GM10266 (cell line): ENCODE results near the gene TEAD1.

ENCODE experiments used
- DNase-seq: peaks from one replicate; pipeline ENCODE4 v3.0.0; 2012; ENCODE audit errors: extremely low spot score
- TF ChIP-seq, protein P1 (sequence below): IDR thresholded peaks from 2 replicates; pipeline ENCODE4 v1.5.1; 2012; ENCODE audit warnings: mild to moderate bottlenecking, low read depth; ENCODE audit not compliant: control insufficient read depth, insufficient read depth; ENCODE audit errors: missing control alignments

TEAD1 gene

GRCh38 chr11:12769834-12770345 lies 95.7 kb downstream of the TEAD1 start:
- TF ChIP-seq, protein P1, sequence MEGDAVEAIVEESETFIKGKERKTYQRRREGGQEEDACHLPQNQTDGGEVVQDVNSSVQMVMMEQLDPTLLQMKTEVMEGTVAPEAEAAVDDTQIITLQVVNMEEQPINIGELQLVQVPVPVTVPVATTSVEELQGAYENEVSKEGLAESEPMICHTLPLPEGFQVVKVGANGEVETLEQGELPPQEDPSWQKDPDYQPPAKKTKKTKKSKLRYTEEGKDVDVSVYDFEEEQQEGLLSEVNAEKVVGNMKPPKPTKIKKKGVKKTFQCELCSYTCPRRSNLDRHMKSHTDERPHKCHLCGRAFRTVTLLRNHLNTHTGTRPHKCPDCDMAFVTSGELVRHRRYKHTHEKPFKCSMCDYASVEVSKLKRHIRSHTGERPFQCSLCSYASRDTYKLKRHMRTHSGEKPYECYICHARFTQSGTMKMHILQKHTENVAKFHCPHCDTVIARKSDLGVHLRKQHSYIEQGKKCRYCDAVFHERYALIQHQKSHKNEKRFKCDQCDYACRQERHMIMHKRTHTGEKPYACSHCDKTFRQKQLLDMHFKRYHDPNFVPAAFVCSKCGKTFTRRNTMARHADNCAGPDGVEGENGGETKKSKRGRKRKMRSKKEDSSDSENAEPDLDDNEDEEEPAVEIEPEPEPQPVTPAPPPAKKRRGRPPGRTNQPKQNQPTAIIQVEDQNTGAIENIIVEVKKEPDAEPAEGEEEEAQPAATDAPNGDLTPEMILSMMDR = no peak
- no peak for DNase-seq

DNA sequence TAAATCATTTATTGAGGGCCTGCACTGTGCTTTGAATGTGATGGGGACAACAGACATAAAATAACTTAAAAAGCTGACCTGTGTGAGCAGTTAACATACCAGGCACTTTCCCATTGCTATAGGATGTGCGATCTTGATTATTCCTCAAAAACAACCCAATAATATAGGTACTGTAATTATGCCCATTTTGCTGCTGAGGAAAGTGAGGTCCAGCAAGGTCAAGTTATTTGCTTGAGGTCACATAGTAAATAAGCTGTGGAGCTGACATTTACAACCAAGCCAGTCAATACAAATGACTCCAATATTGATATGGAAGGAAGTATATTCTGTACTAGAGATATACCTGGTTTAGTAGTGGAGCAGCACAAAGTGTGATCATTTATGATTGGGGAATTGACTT lies 96.2 kb downstream of the TEAD1 start:
- no peak for DNase-seq
- TF ChIP-seq, protein P1 = no peak

DNA sequence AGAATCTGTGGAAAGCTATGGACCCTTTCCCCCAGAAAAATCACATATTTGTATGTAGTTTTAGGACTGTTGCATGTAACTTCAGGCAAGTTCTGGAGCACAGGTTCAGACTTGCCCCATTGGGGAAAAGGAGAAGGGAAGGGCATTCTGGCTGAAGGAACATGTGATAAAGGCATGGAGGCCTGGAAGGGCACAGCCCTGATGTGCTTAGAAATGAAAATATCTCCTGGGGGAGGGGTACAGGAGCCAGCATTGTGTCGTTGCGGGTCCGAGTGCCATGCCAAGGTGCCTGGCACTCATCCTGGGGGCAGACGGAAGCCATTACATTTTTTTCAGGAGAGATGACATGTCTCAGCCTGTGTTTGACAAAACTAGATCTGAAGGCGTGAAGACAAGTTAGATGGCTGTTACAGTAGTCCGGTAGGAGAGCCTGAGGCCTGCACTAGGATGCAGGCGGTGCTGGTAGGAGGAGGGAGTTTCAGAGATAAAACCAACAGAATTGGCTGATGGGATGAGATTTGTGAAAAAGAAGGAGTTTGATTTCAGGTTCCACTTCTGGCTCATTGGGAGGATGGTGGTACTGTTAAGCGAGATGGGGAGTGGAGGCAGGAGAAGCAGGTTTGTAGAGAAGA lies 96.9 kb downstream of the TEAD1 start:
- DNase-seq = no peak
- TF ChIP-seq, protein P1 = no peak

DNA sequence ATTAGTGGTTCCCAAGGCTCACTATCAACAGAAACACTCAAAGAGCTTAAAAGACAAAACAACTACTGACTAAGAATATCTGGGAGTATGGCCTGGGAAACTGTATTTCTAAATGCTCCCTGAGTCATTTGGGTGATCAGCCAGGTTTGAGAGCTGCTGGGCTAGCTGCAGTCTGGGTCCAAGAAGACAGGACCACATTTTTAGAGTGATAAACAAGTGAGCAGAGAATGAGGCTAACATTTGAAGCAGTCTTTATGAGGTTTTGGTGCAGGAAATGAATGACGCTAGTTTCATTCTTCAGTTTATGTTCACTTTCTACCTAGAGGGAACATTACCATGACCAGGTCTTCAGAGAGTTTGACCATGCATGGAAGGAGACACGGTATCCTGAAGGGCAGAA lies 97.7 kb downstream of the TEAD1 start:
- DNase-seq = peak; percentile 16
- TF ChIP-seq, protein P1 = no peak

DNA sequence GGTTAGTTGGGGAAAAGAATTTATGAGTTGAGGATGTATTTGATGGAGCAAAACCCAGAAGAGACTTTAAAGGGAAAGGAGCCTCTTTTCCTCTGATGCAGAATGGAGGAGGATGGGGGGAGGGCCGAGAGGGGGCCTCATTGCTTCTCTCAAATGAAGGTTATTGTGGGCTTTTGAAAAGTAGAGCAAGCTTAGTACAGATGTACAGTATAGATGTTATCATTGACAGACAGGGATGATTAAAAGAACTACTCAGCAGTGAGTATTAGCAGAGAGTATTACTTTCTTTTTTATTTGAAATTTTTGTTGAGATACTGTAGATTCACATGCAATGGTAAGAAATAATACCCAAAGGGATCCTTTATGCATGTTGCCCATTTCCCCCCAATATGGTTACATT lies 98.1 kb downstream of the TEAD1 start:
- TF ChIP-seq, protein P1 = no peak
- no peak for DNase-seq

GRCh38 chr11:12773591-12773990 lies 99.4 kb downstream of the TEAD1 start:
- DNase-seq = no peak
- TF ChIP-seq, protein P1 = no peak

DNA sequence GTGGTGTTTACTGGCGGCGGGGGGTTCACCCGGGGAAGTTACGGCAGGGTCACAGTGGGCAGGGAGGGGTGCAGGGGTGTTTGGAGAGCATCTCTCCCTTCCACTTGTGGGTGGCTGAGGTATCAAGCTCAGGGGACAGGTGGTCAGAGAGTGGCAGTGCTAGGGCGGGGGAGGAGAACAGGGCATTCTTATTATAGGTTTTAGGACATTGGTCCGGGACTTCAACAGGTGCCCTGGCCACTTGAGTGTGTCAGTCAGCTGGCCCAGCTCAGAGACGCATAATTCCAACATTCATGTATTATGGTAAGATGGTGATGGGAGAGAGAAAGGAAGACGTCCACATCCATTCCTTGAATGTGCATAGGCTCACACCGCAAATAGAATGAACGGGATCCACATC lies 101.7 kb downstream of the TEAD1 start:
- DNase-seq = no peak
- TF ChIP-seq, protein P1 = no peak
